22Rv1 (cell line): Measurements from ENCODE around the gene ASCL2.

Source experiments
- H3K27ac ChIP-seq: fragments of 450-650 bp; 2 replicates; pipeline ENCODE4 v1.5.1; 2017
- CTCF ChIP-seq: fragments of 450-650 bp; IDR thresholded peaks from 2 replicates; pipeline ENCODE4 v1.5.1; 2017; ENCODE audit warnings: mild to moderate bottlenecking
- ZFX ChIP-seq: fragments of 450-650 bp; IDR thresholded peaks from 2 replicates; pipeline ENCODE4 v1.6.1; 2017; ENCODE audit warnings: antibody characterized with exemption, borderline replicate concordance

ASCL2 gene

GRCh38 chr11:2273311-2273710, 2.9 kb upstream of the ASCL2 start:
- TF ChIP-seq ZFX, result no peak
- no peak for TF ChIP-seq CTCF
- no peak overlapping the region for H3K27ac ChIP-seq

DNA sequence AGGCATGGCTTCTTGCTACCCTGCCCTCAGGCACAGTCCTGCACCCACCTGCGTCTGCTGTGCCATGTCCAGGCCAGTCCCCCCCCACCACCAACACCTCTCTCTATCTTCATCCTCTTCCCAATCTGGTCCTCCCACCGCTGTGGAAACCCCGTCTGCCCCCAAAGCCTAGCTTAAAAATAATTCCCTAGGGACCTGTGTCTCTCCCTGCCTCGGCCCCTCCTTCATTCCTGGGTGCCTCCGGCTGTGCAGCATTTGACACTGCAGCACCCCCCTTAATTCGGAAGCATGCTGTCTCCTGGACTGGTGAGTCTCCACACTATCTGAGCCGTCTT, 2.5 kb upstream of the ASCL2 start:
- no peak for TF ChIP-seq ZFX
- no peak for TF ChIP-seq CTCF
- H3K27ac ChIP-seq, result no peak overlapping the region

DNA sequence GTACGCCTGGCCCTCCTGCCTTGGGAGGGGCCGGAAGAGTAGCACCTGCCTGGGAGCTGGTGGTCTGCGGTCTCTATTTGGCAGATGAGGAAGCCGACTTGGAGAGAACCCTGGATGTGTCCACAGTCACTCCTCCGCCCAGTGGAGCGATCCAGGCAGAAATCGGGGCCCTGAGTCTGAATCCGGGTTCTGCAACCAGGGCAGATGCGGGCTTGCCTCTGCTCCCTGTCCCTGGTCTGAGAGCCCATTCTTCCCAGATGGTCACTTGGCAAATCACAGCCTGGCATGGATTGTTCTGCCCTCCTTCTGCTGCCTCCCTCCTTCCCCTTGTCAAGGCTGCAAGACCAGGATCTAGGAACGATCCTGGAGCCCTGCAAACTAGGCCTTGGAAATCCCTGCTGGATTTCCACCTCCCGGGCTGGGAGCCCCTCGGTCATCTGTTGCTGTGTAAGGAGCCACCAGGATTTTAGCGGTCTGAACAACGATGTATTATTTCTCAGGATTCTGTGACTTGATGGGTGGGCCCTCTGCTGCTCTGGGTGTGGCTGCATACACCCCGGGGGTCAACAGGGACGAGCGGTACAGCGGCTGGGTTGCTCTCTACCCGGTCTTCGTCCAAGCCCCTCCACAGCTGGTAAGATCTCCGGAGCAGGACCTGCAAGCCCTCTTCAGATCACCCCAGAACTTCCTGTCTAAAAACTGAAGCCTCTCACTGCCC, 2.0 kb upstream of the ASCL2 start:
- TF ChIP-seq ZFX (no peak), CTCF (no peak)
- no peak overlapping the region for H3K27ac ChIP-seq

DNA sequence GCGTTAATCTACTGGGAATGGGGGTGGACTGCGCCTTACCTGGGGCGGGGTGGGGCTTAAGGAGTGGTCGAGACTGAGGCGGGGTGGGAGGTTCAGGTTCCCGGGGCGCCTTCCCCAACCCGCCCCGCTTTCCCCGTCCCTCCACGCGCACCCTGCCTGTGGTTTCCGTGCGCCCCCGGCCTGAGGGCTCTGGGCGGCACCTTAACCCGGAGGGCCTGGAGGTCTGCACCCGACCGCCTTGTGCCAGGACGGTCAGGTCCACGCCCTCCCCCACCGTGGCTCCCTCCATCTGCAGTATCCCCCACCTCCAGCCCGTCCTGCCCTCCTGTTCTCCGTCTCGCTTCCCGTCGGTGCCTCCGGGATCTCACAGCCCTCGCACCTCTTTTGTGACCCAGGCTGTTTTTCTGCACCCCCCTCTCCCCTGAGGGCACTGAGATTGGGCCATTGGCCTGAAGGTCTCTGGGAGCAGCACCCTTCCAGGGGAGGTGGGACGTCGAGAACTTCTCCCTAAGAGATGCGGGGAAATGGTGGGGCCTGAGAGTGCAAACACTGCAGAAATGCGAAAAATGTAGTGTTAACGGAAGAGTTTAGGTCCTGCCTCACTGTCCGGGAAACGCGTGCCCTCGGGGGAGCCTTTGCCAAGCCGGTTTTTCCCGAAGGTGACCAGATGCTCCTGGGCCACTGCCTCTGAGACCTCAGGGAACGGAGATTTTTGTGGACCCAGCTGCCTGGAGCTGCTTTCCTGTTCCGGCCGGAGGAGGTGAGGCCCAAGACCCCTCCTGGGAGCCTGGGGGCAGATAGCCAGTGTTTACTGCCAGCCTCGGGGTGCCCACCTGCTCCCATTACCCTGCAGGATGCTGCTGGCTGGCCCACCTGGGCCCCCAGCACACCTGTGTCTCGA, 1.2 kb upstream of the ASCL2 start:
- H3K27ac ChIP-seq, result no peak overlapping the region
- no peak for TF ChIP-seq ZFX
- TF ChIP-seq CTCF, result no peak

GRCh38 chr11:2271077-2271326, 614 bp upstream of the ASCL2 start:
- no peak overlapping the region for H3K27ac ChIP-seq
- TF ChIP-seq CTCF, result no peak
- no peak for TF ChIP-seq ZFX

DNA sequence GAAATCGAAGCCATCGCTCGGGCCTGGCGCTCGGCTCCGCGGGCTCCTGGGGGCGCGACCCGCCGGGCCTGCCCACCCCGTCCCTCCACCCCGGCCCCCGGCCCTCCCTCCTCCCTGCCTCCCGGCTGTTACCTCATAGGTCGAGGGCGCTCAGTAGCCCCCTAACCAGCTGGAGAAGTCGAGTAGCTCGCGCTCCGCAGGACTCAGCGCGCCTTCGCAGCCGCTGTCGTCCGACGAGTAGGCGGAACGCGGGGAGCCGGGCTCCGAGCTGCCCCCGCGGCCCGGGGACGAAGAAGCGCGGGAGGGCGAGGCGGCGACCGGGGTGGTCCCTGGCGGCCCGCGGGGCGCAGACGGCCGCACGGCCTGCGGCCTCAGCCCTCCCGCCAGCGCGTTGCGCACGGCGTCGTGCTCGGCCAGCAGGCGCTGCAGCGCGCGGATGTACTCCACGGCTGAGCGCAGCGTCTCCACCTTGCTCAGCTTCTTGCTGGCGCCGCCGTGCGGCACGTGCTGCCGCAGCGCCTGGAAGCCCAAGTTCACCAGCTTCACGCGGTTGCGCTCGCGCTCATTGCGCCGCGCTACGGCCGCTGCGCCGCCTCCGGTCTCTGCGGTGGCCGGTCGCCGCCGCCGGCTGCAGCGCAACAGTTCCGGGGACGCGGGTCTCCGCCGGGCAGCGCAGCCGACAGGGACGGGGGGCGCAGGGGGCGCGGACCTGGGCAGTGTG, 627 bp downstream of the ASCL2 start:
- H3K27ac ChIP-seq, result no peak overlapping the region
- TF ChIP-seq CTCF (peak; percentile 80), ZFX (no peak)
